ENCODE results near the gene PEAK1.

DNA sequence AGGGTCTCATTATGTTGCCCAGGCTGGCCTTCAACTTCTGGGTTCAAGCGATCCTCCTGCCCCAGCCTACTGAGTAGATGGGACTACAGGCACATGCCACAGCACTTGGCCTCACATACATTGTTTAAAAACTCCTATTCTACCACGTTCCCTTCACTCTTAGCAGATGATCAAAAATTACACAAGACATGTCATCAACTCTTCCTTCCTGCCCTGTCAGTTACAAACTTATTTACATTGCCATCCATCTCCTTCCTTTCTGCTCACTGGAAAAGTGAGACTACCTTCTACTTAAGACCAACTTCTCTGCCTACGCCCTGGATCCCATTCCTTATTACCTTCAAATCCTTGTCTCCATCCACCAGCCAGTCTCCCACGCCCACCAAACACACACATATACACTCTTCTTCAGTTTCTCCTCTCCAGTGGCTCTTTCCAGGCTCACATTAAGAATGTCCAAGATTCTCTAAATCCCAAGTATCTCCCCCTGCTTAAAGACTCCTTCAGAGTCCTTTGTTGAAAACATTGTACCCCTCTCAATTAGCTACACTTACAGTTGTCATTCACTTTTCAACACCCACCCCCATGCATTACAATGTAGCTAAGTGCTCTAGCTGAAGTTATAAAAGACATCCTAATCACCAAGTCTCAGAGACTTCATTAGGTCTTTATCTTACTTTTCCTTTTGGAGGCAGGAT is 4.3 kb downstream of the PEAK1 start:
- TF ChIP-seq, protein P1, sequence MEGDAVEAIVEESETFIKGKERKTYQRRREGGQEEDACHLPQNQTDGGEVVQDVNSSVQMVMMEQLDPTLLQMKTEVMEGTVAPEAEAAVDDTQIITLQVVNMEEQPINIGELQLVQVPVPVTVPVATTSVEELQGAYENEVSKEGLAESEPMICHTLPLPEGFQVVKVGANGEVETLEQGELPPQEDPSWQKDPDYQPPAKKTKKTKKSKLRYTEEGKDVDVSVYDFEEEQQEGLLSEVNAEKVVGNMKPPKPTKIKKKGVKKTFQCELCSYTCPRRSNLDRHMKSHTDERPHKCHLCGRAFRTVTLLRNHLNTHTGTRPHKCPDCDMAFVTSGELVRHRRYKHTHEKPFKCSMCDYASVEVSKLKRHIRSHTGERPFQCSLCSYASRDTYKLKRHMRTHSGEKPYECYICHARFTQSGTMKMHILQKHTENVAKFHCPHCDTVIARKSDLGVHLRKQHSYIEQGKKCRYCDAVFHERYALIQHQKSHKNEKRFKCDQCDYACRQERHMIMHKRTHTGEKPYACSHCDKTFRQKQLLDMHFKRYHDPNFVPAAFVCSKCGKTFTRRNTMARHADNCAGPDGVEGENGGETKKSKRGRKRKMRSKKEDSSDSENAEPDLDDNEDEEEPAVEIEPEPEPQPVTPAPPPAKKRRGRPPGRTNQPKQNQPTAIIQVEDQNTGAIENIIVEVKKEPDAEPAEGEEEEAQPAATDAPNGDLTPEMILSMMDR (IDR thresholded peaks at IDR 0.05), result no peak
- TF ChIP-seq POLR2A (IDR thresholded peaks at IDR 0.05; ENCODE audit: low read depth), result no peak
- no peak for TF ChIP-seq EP300 (IDR thresholded peaks at IDR 0.05)
